Heart left ventricle (tissue), 16 donors: Measurements from ENCODE around the gene KLRC4. TPM values are rescaled to one million over a fixed set of nuclear protein-coding genes. Genes with fewer than 3 reads are reported as not detected.

ENCODE experiments used
- ATAC-seq, 4 donors: fragments of 200-7000 bp; cut with Tn5 transposase; one replicate each; pipeline ENCODE4 v1.9.1; 2020 to 2022; ENCODE audit warnings: moderate library complexity in 4 of 4, mild to moderate bottlenecking in 3 of 4, moderate number of reproducible peaks in 1 of 4
- DNase-seq, 5 donors: peaks; one replicate each; pipeline ENCODE4 v3.0.0-alpha.2; 2020
- H3K27ac ChIP-seq, 12 donors: fragments of 200-600 bp; sonication (generic) in 4 of 12; one replicate each; pipeline versions ENCODE4 v1.5.0 to v1.8.0; 2016 to 2022; ENCODE audit warnings: mild to moderate bottlenecking in 2 of 12
- H3K27me3 ChIP-seq, 9 donors: fragments of 200-600 bp; sonication (generic) in 2 of 9; one replicate each; pipeline versions ENCODE4 v1.5.1 to v1.8.0; 2016 to 2022; ENCODE audit warnings: mild to moderate bottlenecking in 3 of 9
- H3K36me3 ChIP-seq, 9 donors: fragments of 200-600 bp; sonication (generic) in 2 of 9; one replicate each; pipeline versions ENCODE4 v1.5.0 to v1.8.0; 2018 to 2022; ENCODE audit warnings: mild to moderate bottlenecking in 2 of 9
- H3K4me1 ChIP-seq, 12 donors: fragments of 200-600 bp; sonication (generic) in 4 of 12; one replicate each; pipeline versions ENCODE4 v1.5.0 to v1.8.0; 2016 to 2022; ENCODE audit warnings: mild to moderate bottlenecking in 3 of 12
- H3K4me3 ChIP-seq, 12 donors: fragments of 200-600 bp; sonication (generic) in 4 of 12; one replicate each; pipeline versions ENCODE4 v1.5.0 to v1.8.0; 2017 to 2022; ENCODE audit warnings: mild to moderate bottlenecking in 9 of 12, moderate library complexity in 4 of 12
- H3K9me3 ChIP-seq, 12 donors: fragments of 200-600 bp; sonication (generic) in 4 of 12; one replicate each; pipeline versions ENCODE4 v1.5.0 to v1.8.0; 2016 to 2022; ENCODE audit warnings: mild to moderate bottlenecking in 1 of 12
- POLR2A ChIP-seq, 2 donors: fragments of 450-650 bp; IDR thresholded peaks; one replicate each; pipeline ENCODE4 v1.6.1; 2017; ENCODE audit warnings: antibody characterized with exemption in 2 of 2, mild to moderate bottlenecking in 2 of 2, moderate library complexity in 2 of 2
- WGBS, 4 donors: extraction: QIAGEN DNeasy Blood & Tissue Kit in 2 of 4; methylation state at CpG; one replicate each; pipeline versions ENCODE4 v1.1.5 to v1.1.7; 2013 to 2018; 5-methylcytosine and 5-hydroxymethylcytosine counted together
- intact Hi-C, 10 donors: fragments of 100-400 bp; cut with DNase I; formaldehyde crosslinking; loops; one replicate each; pipeline versions ENCODE4 v1.11.1 to v1.14.2; 2022
- polyA plus RNA-seq, 2 donors: library from polyadenylated mRNA; stranded (reverse); fragments of 200-250 nt; gene quantifications; one replicate each; pipeline ENCODE4 v1.2.3, GENCODE V29; 2013
- total RNA-seq, 9 donors: library from RNA; depleted of rRNA in 2 of 9; stranded (reverse); fragments of >200 nt in 2 of 9; fragmentation: NEBNext Ultra II Directional in 3 of 9; extraction: Animal tissue kit (Norgen Biotek cat#: 25700) in 3 of 9; gene quantifications; one replicate each; pipeline versions ENCODE4 v1.1.0 to v1.2.4, GENCODE V29; 2016 to 2023
- TF ChIP-seq, protein P1 (sequence below), 12 donors: fragments of 200-600 bp; sonication (generic) in 4 of 12; IDR thresholded peaks; one replicate each; pipeline versions ENCODE4 v1.5.0 to v1.8.0; 2018 to 2022; ENCODE audit warnings: antibody characterized with exemption in 12 of 12, mild to moderate bottlenecking in 5 of 12
- donor health status: ischemic (EF 13 %, LVEDD 7.1; RV severe dilation, severe dysfunction).
- donor health status: healthy with polysubstance abuse.
- donor health status: DM: no; HTN: yes; CAD: no.
- donor health status: DM: no; HTN: no; CAD: no.
- donor health status: ischemic (EF 25% LVEDD 6.9; RV normal size, moderate dysfunction).
- donor health status: ischemic (EF 25% LVEDD 5.7; RV mildly dilated, moderate dysfunction).
- donor health status: healthy.
- donor health status: DM: yes; HTN: yes; CAD: no.
- donor health status: ischemic (EF 35%, LVEDD 5.7; RV mildly dilated, moderate dysfunction).
- donor health status: nonischemic (EF 11% LVEDD 7.7; RV severe dilation, severe dysfunction).
- donor health status: DM: yes; HTN: yes; CAD: no.
- donor health status: PGD.
- donor health status: ischemic (EF 29% LVEDD 5.4; RV normal size, mild dysfunction).
- donor health status: nonischemic (EF 23%, LVEDD 6.1; RV moderate dilation, normal function).

KLRC4 gene
- total and polyA plus RNA-seq, 11 donors = 1.1 TPM; not detected in 10

DNA sequence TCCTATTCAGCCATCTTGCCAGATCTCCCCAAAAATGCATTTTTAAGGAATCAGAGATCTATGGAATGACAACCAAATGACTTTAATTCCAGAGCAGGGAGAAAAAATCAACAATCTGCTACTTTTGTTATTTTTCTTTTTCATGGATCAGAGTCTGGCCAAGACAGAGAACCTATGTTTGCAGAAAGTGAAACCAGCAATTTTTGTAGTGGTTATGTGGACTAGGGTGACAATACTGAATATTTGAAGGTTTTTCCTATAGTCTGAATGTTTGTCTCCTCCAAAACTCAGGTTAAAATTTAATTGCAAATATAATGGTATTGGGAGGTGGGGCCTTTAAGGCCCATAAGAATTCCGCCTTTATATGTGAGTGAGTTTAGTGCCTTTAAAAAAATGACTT lies 50.6 kb downstream of the KLRC4 start:
- Histone ChIP-seq H3K27ac (no peak overlapping the region), H3K4me1 (peaks cover 0 to 28% (median 5%) of the 10 kb centered on the region in 12 donors), H3K36me3 (no peaks in the 10 kb centered on the region), H3K27me3 (no peaks in the 10 kb centered on the region), H3K9me3 (no peaks in the 10 kb centered on the region), H3K4me3 (no peak overlapping the region)
- intact Hi-C loops = no loop called here
- WGBS, 4 donors = 60 to 95% (median 93%) methylated on average over 1 of the region's 1 CpG
- ATAC-seq = no peak
- no peak for DNase-seq
- no peak for TF ChIP-seq POLR2A (IDR thresholded peaks at IDR 0.05)
- TF ChIP-seq, protein P1, sequence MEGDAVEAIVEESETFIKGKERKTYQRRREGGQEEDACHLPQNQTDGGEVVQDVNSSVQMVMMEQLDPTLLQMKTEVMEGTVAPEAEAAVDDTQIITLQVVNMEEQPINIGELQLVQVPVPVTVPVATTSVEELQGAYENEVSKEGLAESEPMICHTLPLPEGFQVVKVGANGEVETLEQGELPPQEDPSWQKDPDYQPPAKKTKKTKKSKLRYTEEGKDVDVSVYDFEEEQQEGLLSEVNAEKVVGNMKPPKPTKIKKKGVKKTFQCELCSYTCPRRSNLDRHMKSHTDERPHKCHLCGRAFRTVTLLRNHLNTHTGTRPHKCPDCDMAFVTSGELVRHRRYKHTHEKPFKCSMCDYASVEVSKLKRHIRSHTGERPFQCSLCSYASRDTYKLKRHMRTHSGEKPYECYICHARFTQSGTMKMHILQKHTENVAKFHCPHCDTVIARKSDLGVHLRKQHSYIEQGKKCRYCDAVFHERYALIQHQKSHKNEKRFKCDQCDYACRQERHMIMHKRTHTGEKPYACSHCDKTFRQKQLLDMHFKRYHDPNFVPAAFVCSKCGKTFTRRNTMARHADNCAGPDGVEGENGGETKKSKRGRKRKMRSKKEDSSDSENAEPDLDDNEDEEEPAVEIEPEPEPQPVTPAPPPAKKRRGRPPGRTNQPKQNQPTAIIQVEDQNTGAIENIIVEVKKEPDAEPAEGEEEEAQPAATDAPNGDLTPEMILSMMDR (IDR thresholded peaks at IDR 0.05) = no peak

DNA sequence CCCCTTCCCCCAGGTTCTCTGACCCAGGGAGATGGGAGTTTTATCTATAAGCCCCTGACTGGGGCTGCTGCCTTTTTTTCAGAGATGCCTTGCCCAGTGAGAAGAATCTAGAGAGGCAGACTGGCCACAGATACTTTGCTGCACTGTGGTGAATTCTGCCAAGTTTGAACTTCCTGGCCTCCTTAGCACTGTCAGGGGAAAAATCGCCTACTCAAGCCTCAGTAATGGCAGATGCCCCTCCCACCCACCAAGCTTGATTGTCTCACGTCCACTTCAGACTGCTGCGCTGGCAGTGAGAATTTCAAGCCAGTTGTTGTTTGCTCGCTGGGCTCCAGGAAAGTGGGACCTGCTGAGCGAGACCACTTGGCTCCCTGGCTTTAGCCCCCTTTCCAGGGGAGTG lies 51.4 kb downstream of the KLRC4 start:
- no peak for ATAC-seq
- WGBS, 4 donors = 61 to 81% (median 76%) methylated on average over 5 of the region's 5 CpGs
- TF ChIP-seq, protein P1 (IDR thresholded peaks at IDR 0.05) = no peak
- TF ChIP-seq POLR2A (IDR thresholded peaks at IDR 0.05) = no peak
- Histone ChIP-seq H3K4me1 (peaks cover 0 to 20% (median 1%) of the 10 kb centered on the region in 12 donors), H3K4me3 (no peak overlapping the region), H3K27me3 (no peaks in the 10 kb centered on the region), H3K36me3 (no peaks in the 10 kb centered on the region), H3K27ac (no peak overlapping the region), H3K9me3 (no peaks in the 10 kb centered on the region)
- no peak for DNase-seq
- intact Hi-C loops = no loop called here

Other genes with a start within 250 kb of the KLRC4 start
- gene OLR1, start 237.6 kb downstream of the KLRC4 start, total RNA-seq = 1 to 10 TPM in 2 of 9 donors, under 1 TPM in 5, not detected in 2; 0.34 to 1.6 (median 0.81) TPM
- gene OLR1, start 237.6 kb downstream of the KLRC4 start, polyA plus RNA-seq = under 1 TPM; 0.07 to 0.38 TPM
- under 1 TPM in 1 of 9 donors, not detected in 8; 0.53 TPM for gene TMEM52B, start 230.7 kb downstream of the KLRC4 start, total RNA-seq
- under 1 TPM in 1 of 2 donors, not detected in 1; 0.03 TPM for gene TMEM52B, start 230.7 kb downstream of the KLRC4 start, polyA plus RNA-seq
- 100 to 1,000 TPM; 212 to 790 (median 297) TPM for gene GABARAPL1, start 196.9 kb downstream of the KLRC4 start, total RNA-seq
- gene GABARAPL1, start 196.9 kb downstream of the KLRC4 start, polyA plus RNA-seq = 100 to 1,000 TPM; 126 to 258 TPM
- gene KLRD1, start 101.9 kb downstream of the KLRC4 start, total RNA-seq = 1 to 10 TPM in 3 of 9 donors, under 1 TPM in 6; 0.25 to 7.4 (median 0.93) TPM
- gene KLRD1, start 101.9 kb downstream of the KLRC4 start, polyA plus RNA-seq = 1 to 10 TPM in 1 of 2 donors, under 1 TPM in 1; 0.25 to 1.1 TPM
- 1 to 10 TPM in 2 of 9 donors, under 1 TPM in 5, not detected in 2; 0.45 to 6.6 (median 0.49) TPM for gene KLRK1, start 19.7 kb downstream of the KLRC4 start, total RNA-seq
- under 1 TPM; 0.28 to 0.69 TPM for gene KLRK1, start 19.7 kb downstream of the KLRC4 start, polyA plus RNA-seq
- gene KLRC3, start 10.8 kb upstream of the KLRC4 start, total RNA-seq = not detected
- gene KLRC3, start 10.8 kb upstream of the KLRC4 start, polyA plus RNA-seq = not detected
- gene KLRC2, start 26.3 kb upstream of the KLRC4 start, total RNA-seq = under 1 TPM in 1 of 9 donors, not detected in 8; 0.51 TPM
- not detected for gene KLRC2, start 26.3 kb upstream of the KLRC4 start, polyA plus RNA-seq
- 1 to 10 TPM in 1 of 9 donors, under 1 TPM in 2, not detected in 6; 0.18 to 1.2 (median 0.32) TPM for gene KLRC1, start 43.6 kb upstream of the KLRC4 start, total RNA-seq
- gene KLRC1, start 43.6 kb upstream of the KLRC4 start, polyA plus RNA-seq = under 1 TPM; 0.10 to 0.61 TPM
- 1 to 10 TPM in 2 of 9 donors, under 1 TPM in 5, not detected in 2; 0.37 to 1.5 (median 0.51) TPM for gene EIF2S3B, start 96.1 kb upstream of the KLRC4 start, total RNA-seq
- under 1 TPM; 0.11 to 0.49 TPM for gene EIF2S3B, start 96.1 kb upstream of the KLRC4 start, polyA plus RNA-seq
- gene MAGOHB, start 203.9 kb upstream of the KLRC4 start, total RNA-seq = 10 to 100 TPM in 5 of 9 donors, 1 to 10 TPM in 4; 1.8 to 18.1 (median 12.7) TPM
- gene MAGOHB, start 203.9 kb upstream of the KLRC4 start, polyA plus RNA-seq = 10 to 100 TPM; 14.5 to 16.5 TPM